GM21515 (cell line): ENCODE measurements around the gene DPY30.

Source experiments
- ATAC-seq: cut with Tn5 transposase; IDR thresholded peaks from one replicate; pipeline ENCODE4 v1.9.1; 2021; ENCODE audit not compliant: unreplicated experiment

The DPY30 gene

DNA sequence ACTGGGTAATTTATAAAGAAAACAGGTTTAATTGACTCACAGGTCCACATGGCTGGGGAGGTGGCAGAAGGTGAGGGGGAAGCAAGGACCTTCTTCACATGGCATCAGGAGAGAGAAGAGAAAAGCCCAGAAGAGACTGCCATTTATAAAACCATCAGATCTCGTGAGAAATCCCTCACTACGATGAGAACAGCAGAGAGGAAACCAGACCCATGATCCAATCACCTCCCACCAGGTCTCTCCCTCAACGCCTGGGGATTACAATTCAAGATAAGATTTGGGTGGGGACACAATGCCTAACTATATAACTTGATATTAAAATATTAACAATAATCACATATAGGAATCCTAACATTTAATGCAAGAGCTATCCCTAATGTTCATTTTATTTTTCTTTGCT, 60.6 kb downstream of the DPY30 start:
- no peak for ATAC-seq

DNA sequence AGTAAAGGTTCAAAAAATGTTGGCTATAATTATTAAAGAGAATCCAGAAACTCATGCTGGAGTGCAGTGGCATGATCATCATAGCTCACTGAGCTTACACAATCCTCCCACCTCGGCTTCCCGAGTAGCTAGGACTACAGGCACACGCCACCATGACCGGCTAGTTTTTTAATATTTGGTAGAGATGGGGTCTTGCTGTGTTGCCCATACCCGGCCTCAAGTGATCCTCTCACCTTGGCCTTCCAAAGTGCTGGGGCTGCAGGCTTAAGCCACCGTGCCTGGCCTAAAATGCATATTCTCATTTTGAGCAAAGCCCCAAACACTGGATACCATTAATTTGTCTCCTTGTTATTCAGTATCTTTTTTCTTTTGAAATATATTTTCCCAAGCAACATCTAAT, 61.2 kb downstream of the DPY30 start:
- no peak for ATAC-seq
